ENCODE measurements around the gene SYNPO2. TPM values are rescaled to one million over a fixed set of nuclear protein-coding genes. Genes with fewer than 3 reads are reported as not detected.

The SYNPO2 gene
- total RNA-seq, 1 experiment from 2014 or later: 0.04 TPM

DNA sequence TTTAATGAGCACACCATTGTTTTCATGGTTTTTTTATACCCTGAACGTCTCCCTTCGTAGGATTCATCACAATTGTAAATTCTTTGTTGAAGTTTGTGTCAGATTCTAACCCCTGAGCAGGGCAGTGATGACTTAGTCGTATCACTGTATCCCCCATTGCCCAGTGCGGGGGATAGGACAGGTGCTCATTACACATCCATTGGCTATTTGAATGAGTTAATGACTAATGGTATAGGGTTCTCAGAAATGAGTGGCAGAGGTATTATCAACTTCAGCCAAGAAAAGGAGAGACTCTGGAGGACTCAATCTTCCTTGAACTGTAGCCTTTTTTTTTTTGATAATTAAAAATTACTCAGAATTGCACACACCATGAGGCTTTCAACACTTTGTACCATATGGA lies 64.6 kb downstream of the SYNPO2 start:
- no TSS peak for BruUV-seq (replicated peaks)
- TF ChIP-seq EZH2 (IDR thresholded peaks at IDR 0.05; ENCODE audit: low read length, unreplicated experiment) (no peak), EZH2phosphoT487 (IDR thresholded peaks at IDR 0.05; ENCODE audit: borderline replicate concordance, low read length) (no peak)
- TF ChIP-seq, protein P1, sequence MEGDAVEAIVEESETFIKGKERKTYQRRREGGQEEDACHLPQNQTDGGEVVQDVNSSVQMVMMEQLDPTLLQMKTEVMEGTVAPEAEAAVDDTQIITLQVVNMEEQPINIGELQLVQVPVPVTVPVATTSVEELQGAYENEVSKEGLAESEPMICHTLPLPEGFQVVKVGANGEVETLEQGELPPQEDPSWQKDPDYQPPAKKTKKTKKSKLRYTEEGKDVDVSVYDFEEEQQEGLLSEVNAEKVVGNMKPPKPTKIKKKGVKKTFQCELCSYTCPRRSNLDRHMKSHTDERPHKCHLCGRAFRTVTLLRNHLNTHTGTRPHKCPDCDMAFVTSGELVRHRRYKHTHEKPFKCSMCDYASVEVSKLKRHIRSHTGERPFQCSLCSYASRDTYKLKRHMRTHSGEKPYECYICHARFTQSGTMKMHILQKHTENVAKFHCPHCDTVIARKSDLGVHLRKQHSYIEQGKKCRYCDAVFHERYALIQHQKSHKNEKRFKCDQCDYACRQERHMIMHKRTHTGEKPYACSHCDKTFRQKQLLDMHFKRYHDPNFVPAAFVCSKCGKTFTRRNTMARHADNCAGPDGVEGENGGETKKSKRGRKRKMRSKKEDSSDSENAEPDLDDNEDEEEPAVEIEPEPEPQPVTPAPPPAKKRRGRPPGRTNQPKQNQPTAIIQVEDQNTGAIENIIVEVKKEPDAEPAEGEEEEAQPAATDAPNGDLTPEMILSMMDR (conservative IDR thresholded peaks at IDR 0.05; ENCODE audit: low read depth, low read length): no peak
- ChIA-PET CTCF (no interaction called here), POLR2A (ENCODE audit: unreplicated experiment) (no interaction called here)
- no peaks in the 10 kb centered on the region for H3K9me2 ChIP-seq (replicated peaks; ENCODE audit: low read length)
- H3F3A ChIP-seq (ENCODE audit: low read length, unreplicated experiment): no peaks in the 10 kb centered on the region
- H3K4me3 ChIP-seq (ENCODE audit: low read length): no peak overlapping the region
- no peak overlapping the region for H3K9ac ChIP-seq (ENCODE audit: low read length)
- peak; percentile 25 for DNase-seq
- no peaks in the 10 kb centered on the region for H3K36me3 ChIP-seq (ENCODE audit: low read depth, low read length)
- intact Hi-C loops (cut with micrococcal nuclease): loop anchor here (5.0 kb wide), 2 partner anchors 61 to 181 kb away; no protein-coding TSS in a partner anchor
- H3K79me2 ChIP-seq (ENCODE audit: low read length): no peaks in the 10 kb centered on the region
- H3K4me1 ChIP-seq (ENCODE audit: insufficient read depth, low read length): peaks cover 7% of the 10 kb centered on the region; the same call in 1 of the 2 replicates
- no peaks in the 10 kb centered on the region for H3K9me3 ChIP-seq (ENCODE audit: low read length)
- ATAC-seq: no peak
- no peak overlapping the region for H2AFZ ChIP-seq (ENCODE audit: low read length)
- no peaks in the 10 kb centered on the region for H3K27me3 ChIP-seq (ENCODE audit: low read length)
- no peak overlapping the region for H3K4me2 ChIP-seq (ENCODE audit: low read length)
- H3K27ac ChIP-seq (ENCODE audit: low read length): no peak overlapping the region
- H4K20me1 ChIP-seq (ENCODE audit: low read length): no peaks in the 10 kb centered on the region

DNA sequence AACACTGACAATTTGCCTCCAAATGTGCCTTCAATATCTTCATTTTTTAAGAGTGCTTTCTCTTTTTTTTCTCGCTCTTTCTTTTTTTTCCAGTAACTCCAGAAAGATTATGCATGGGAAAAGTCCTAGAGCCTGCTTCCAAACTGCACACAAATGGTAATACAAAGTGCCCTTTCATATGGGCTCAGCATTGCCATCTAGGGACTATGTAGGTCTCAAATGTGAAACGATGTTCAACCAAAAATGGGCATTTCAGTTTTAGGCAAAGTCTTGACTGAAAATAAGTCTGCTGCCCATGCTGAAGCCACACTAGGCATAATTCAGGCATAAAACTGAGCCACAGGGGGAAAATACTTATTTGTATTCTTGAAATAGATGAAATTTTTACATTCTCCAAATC lies 65.6 kb downstream of the SYNPO2 start:
- DNase-seq (peak; percentile 47), ATAC-seq (peak; percentile 68)
- POLR2A ChIA-PET (ENCODE audit: unreplicated experiment): no interaction called here
- Histone ChIP-seq H3K9ac (ENCODE audit: low read length) (no peak overlapping the region), H3F3A (ENCODE audit: low read length, unreplicated experiment) (no peaks in the 10 kb centered on the region), H3K4me1 (ENCODE audit: insufficient read depth, low read length) (peaks cover 7% of the 10 kb centered on the region; the same call in 1 of the 2 replicates), H3K79me2 (ENCODE audit: low read length) (no peaks in the 10 kb centered on the region), H3K4me2 (ENCODE audit: low read length) (peak overlapping the region; percentile 9; the same call in 1 of the 2 replicates), H2AFZ (ENCODE audit: low read length) (peak overlapping the region; percentile 38; the same call in 1 of the 2 replicates), H3K27ac (ENCODE audit: low read length) (no peak overlapping the region), H3K9me3 (ENCODE audit: low read length) (no peaks in the 10 kb centered on the region), H3K27me3 (ENCODE audit: low read length) (no peaks in the 10 kb centered on the region), H3K36me3 (ENCODE audit: low read depth, low read length) (no peaks in the 10 kb centered on the region), H3K4me3 (ENCODE audit: low read length) (no peak overlapping the region), H3K9me2 (replicated peaks; ENCODE audit: low read length) (no peaks in the 10 kb centered on the region), H4K20me1 (ENCODE audit: low read length) (no peaks in the 10 kb centered on the region)
- no peak for TF ChIP-seq EZH2 (IDR thresholded peaks at IDR 0.05; ENCODE audit: low read length, unreplicated experiment)
- TF ChIP-seq, protein P1 (conservative IDR thresholded peaks at IDR 0.05; ENCODE audit: low read depth, low read length): peak; percentile 54
- intact Hi-C loops (cut with micrococcal nuclease): loop anchor here (5.0 kb wide), 2 partner anchors 62 to 182 kb away; no protein-coding TSS in a partner anchor
- CTCF ChIA-PET: no interaction called here
- BruUV-seq (replicated peaks): no TSS peak

DNA sequence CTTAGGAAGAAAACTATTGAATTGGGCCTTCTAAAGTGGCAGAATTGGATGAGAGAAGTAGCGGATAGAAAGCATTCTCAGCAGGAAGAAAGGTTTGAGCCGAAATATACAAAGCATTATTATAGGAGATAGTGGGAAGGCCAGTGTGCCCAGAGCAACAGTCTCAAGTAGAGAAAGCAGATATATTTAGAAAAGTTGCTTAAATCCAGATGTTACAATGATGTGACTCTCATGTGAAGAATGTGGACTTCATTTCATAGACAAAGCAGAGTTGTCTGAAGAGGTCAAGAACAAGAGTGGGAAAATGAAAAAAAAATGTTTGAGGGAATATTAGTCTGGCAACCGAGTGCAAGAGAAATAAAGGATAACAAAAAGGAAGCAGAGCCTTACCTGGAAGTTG lies 66.9 kb downstream of the SYNPO2 start:
- ChIA-PET CTCF (no interaction called here), POLR2A (ENCODE audit: unreplicated experiment) (no interaction called here)
- H3K36me3 ChIP-seq (ENCODE audit: low read depth, low read length): no peaks in the 10 kb centered on the region
- H3K79me2 ChIP-seq (ENCODE audit: low read length): no peaks in the 10 kb centered on the region
- H2AFZ ChIP-seq (ENCODE audit: low read length): no peak overlapping the region
- H3K27ac ChIP-seq (ENCODE audit: low read length): no peak overlapping the region
- H3K4me2 ChIP-seq (ENCODE audit: low read length): no peak overlapping the region
- H3K9ac ChIP-seq (ENCODE audit: low read length): no peak overlapping the region
- H3K27me3 ChIP-seq (ENCODE audit: low read length): no peaks in the 10 kb centered on the region
- H4K20me1 ChIP-seq (ENCODE audit: low read length): no peaks in the 10 kb centered on the region
- H3K9me3 ChIP-seq (ENCODE audit: low read length): no peaks in the 10 kb centered on the region
- H3F3A ChIP-seq (ENCODE audit: low read length, unreplicated experiment): no peaks in the 10 kb centered on the region
- DNase-seq (no peak), ATAC-seq (no peak)
- H3K9me2 ChIP-seq (replicated peaks; ENCODE audit: low read length): no peaks in the 10 kb centered on the region
- peaks cover 7% of the 10 kb centered on the region; the same call in 1 of the 2 replicates for H3K4me1 ChIP-seq (ENCODE audit: insufficient read depth, low read length)
- BruUV-seq (replicated peaks): no TSS peak
- intact Hi-C loops (cut with micrococcal nuclease): no loop called here
- no peak overlapping the region for H3K4me3 ChIP-seq (ENCODE audit: low read length)
- TF ChIP-seq EZH2 (IDR thresholded peaks at IDR 0.05; ENCODE audit: low read length, unreplicated experiment): no peak
- TF ChIP-seq, protein P1 (conservative IDR thresholded peaks at IDR 0.05; ENCODE audit: low read depth, low read length): no peak
- TF ChIP-seq EZH2phosphoT487 (IDR thresholded peaks at IDR 0.05; ENCODE audit: borderline replicate concordance, low read length): no peak
